Spinal cord (tissue), 10 donors: ENCODE measurements around the gene OR2G3. TPM values are rescaled to one million over a fixed set of nuclear protein-coding genes. Genes with fewer than 3 reads are reported as not detected.

ENCODE experiments used
- DNase-seq, 6 donors: peaks; one replicate each; pipeline versions ENCODE4 v3.0.0 to v3.0.0-alpha.2; 2013 to 2015; ENCODE audit warnings: low spot score in 6 of 6, low read depth in 4 of 6
- H3K27ac ChIP-seq: one replicate; pipeline ENCODE4 v1.5.1; 2013; ENCODE audit warnings: low read depth, low read length, control low read depth
- H3K27me3 ChIP-seq: one replicate; pipeline ENCODE4 v1.6.1; 2013; ENCODE audit warnings: low read length; ENCODE audit not compliant: control insufficient read depth, insufficient read depth
- H3K36me3 ChIP-seq: one replicate; pipeline ENCODE4 v1.6.1; 2013; ENCODE audit warnings: low read length; ENCODE audit not compliant: control insufficient read depth, insufficient read depth
- H3K4me1 ChIP-seq: one replicate; pipeline ENCODE4 v1.6.1; 2013; ENCODE audit warnings: low read length; ENCODE audit not compliant: control insufficient read depth, insufficient read depth
- H3K4me3 ChIP-seq: one replicate; pipeline ENCODE4 v1.5.1; 2013; ENCODE audit warnings: low read depth, low read length, control low read depth
- H3K9me3 ChIP-seq: one replicate; pipeline ENCODE4 v1.6.1; 2013; ENCODE audit warnings: low read length; ENCODE audit not compliant: control insufficient read depth, insufficient read depth
- WGBS: methylation state at CpG from one replicate; pipeline ENCODE4 v1.1.5; 2013; ENCODE audit warnings: missing lambda C conversion rate; ENCODE audit not compliant: insufficient coverage; 5-methylcytosine and 5-hydroxymethylcytosine counted together
- polyA plus RNA-seq, 2 donors: library from polyadenylated mRNA; unstranded; fragments of 120-200 nt; gene quantifications; one replicate each; pipeline ENCODE4 v1.2.1, GENCODE V29; 2013; ENCODE audit not compliant: insufficient read length in 2 of 2
- total RNA-seq, 2 donors: library from RNA; depleted of rRNA in 1 of 2; stranded (reverse); fragments of 120-200 nt in 1 of 2; fragments of >200 nt in 1 of 2; gene quantifications; one replicate each; pipeline versions ENCODE4 v1.2.3 to v1.2.4, GENCODE V29; 2013 to 2014
- donor health status: healthy.

OR2G3 gene
- total and polyA plus RNA-seq, 4 donors = not detected

- Histone ChIP-seq H3K27ac (no peak overlapping the region), H3K4me1 (no peaks in the 10 kb centered on the region), H3K4me3 (no peak overlapping the region), H3K9me3 (no peaks in the 10 kb centered on the region), H3K36me3 (no peaks in the 10 kb centered on the region), H3K27me3 (no peaks in the 10 kb centered on the region)
- WGBS = 93% methylated on average over 5 of the region's 5 CpGs
- DNase-seq = no peak
Observed at GRCh38 chr1:247614625-247615024, 9.2 kb downstream of the OR2G3 start.

- Histone ChIP-seq H3K27me3 (no peaks in the 10 kb centered on the region), H3K27ac (no peak overlapping the region), H3K4me1 (no peaks in the 10 kb centered on the region), H3K9me3 (no peaks in the 10 kb centered on the region), H3K36me3 (no peaks in the 10 kb centered on the region), H3K4me3 (no peak overlapping the region)
- 43% methylated on average over 2 of the region's 3 CpGs for WGBS
- DNase-seq = no peak
Observed at GRCh38 chr1:247627951-247628350, 22.6 kb downstream of the OR2G3 start.

DNA sequence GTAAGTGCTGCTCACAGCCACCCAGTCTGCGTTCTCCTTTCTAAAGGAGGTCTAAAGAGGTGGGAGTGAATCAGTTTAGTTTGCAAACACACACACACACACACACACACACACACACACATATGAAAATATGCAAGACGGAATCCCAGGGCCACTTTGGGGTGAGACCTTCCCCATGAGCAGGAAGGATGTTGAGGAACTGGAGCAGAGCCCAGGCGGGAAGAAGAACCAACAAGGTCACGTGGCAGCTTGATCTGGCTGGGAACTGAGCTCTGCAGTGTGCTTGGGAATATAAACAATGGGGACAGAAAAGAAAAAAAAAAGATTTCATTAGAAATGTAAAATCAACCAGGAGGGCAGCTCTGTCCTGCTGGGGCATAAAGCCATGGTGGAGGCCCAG, 32.6 kb downstream of the OR2G3 start:
- Histone ChIP-seq H3K27me3 (no peaks in the 10 kb centered on the region), H3K36me3 (no peaks in the 10 kb centered on the region), H3K4me1 (peaks cover 5% of the 10 kb centered on the region), H3K27ac (no peak overlapping the region), H3K9me3 (no peaks in the 10 kb centered on the region), H3K4me3 (no peak overlapping the region)
- DNase-seq = no peak
- 72% methylated on average over 2 of the region's 4 CpGs for WGBS

DNA sequence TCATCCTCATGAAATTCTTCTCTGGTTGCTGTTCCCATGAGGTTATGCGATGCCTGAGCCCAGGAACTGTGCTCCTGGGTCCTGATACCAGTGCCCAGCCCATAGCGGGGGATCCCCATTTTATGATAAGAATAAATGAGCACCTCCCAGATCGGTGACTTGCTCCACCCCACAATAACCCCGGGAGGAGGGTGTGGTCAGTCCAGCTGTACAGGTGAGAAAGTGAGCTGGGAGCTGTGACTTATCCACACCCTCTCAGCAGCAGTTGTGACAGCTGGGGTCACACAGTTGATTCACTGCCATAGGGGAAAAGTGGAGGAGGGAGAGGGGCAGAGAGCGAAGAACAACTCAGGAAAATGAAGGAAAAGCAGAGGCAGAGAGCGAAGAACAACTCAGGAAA, 33.4 kb downstream of the OR2G3 start:
- no peak overlapping the region for H3K4me3 ChIP-seq
- H3K27me3 ChIP-seq = no peaks in the 10 kb centered on the region
- no peak overlapping the region for H3K27ac ChIP-seq
- WGBS = 83% methylated on average over 3 of the region's 6 CpGs
- no peaks in the 10 kb centered on the region for H3K9me3 ChIP-seq
- H3K36me3 ChIP-seq = no peaks in the 10 kb centered on the region
- no peak for DNase-seq
- peaks cover 5% of the 10 kb centered on the region for H3K4me1 ChIP-seq

- no peaks in the 10 kb centered on the region for H3K9me3 ChIP-seq
- no peak overlapping the region for H3K4me3 ChIP-seq
- H3K36me3 ChIP-seq = no peaks in the 10 kb centered on the region
Observed at GRCh38 chr1:247639381-247639981, 34.1 kb downstream of the OR2G3 start.

DNA sequence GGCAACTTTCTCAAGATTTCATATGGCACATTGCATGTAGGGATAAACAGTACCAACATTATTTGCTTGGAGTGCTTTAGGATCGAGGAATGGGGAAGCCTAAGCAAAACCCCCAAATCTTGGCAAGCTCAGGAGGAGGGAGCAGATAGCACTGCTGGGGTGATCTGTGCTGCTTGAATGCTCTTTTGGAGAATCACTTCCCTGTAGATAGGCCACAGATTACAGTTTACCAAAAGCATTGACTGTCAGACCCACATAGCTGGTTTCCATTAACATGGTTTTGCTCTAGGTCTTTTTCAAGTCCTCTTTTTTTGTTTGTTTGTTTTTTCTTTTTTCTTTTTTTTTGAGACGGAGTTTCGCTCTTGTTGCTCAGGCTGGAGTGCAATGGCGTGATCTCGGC, 37.4 kb downstream of the OR2G3 start:
- no peaks in the 10 kb centered on the region for H3K27me3 ChIP-seq
- no peaks in the 10 kb centered on the region for H3K9me3 ChIP-seq
- no peak overlapping the region for H3K4me3 ChIP-seq
- H3K4me1 ChIP-seq = peaks cover 5% of the 10 kb centered on the region
- 100% methylated on average over 2 of the region's 5 CpGs for WGBS
- no peaks in the 10 kb centered on the region for H3K36me3 ChIP-seq
- no peak for DNase-seq
- H3K27ac ChIP-seq = no peak overlapping the region

More at GRCh38 chr1:247639381-247639981, 34.1 kb downstream of the OR2G3 start:
- Histone ChIP-seq H3K27ac (no peak overlapping the region), H3K4me1 (peaks cover 5% of the 10 kb centered on the region), H3K27me3 (no peaks in the 10 kb centered on the region)
- peak in 5 of 6 donors; percentile 39 to 93 (median 65) for DNase-seq
- 8% methylated on average over 50 of the region's 55 CpGs for WGBS

DNA sequence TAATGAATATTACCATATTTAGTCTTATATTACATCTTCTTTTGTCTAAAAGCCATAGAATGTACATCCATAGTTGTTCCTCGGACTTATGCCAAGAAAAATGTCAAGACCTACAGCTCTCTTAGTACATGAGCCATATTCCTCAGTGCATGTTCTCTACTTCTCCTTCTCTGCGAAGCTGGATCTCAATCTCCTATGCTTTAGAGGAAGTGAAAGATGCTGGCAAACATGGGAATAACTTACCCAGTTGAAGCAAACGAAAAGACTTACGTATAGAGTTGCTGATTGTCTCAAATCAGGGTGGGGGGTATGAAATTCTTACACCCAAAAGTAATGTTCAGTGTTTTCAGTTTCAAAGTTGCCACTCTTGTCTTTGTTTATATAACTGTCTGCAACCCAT, 41.5 kb downstream of the OR2G3 start:
- H3K4me3 ChIP-seq = no peak overlapping the region
- no peaks in the 10 kb centered on the region for H3K4me1 ChIP-seq
- no peaks in the 10 kb centered on the region for H3K36me3 ChIP-seq
- WGBS = no CpG with 5 or more reads among the region's 4 CpGs
- H3K27me3 ChIP-seq = no peaks in the 10 kb centered on the region
- peak in 1 of 6 donors; percentile 3 for DNase-seq
- no peaks in the 10 kb centered on the region for H3K9me3 ChIP-seq
- H3K27ac ChIP-seq = no peak overlapping the region

GRCh38 chr1:247647864-247648263, 42.5 kb downstream of the OR2G3 start:
- H3K9me3 ChIP-seq = no peaks in the 10 kb centered on the region
- no peaks in the 10 kb centered on the region for H3K36me3 ChIP-seq
- H3K27ac ChIP-seq = no peak overlapping the region
- DNase-seq = peak in 5 of 6 donors; percentile 48 to 91 (median 55)
- H3K4me1 ChIP-seq = no peaks in the 10 kb centered on the region
- no CpG with 5 or more reads among the region's 2 CpGs for WGBS
- H3K27me3 ChIP-seq = no peaks in the 10 kb centered on the region
- no peak overlapping the region for H3K4me3 ChIP-seq

DNA sequence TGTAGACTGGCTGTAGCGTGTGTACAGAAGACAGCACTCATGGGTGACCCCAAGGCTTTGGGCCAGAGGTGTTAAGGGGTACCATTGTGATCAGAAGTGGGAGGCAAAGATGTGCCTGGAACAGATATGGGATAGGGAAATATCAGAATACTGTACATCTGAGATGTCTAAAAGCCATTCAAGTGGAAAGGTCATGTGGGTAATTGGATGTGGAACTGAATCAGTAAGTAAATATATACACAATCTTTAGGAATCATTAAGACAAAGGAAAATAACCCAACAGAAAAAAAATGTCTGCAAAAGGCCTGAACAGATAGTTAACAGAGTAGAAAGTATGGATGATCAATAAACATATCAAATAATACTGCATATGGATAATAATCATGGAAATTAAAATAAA, 47.7 kb downstream of the OR2G3 start:
- H3K4me3 ChIP-seq = no peak overlapping the region
- WGBS = 82% methylated on average over 1 of the region's 1 CpG
- no peaks in the 10 kb centered on the region for H3K27me3 ChIP-seq
- no peaks in the 10 kb centered on the region for H3K4me1 ChIP-seq
- H3K36me3 ChIP-seq = no peaks in the 10 kb centered on the region
- H3K9me3 ChIP-seq = no peaks in the 10 kb centered on the region
- H3K27ac ChIP-seq = no peak overlapping the region
- no peak for DNase-seq
